Measurements from ENCODE around the gene ADD2.

ADD2 gene

GRCh38 chr2:70806620-70807019, 38.6 kb upstream of the ADD2 start:
- Histone ChIP-seq H4K20me1 (ENCODE audit: control insufficient read depth, insufficient read depth, low read depth, low read length) (no peaks in the 10 kb centered on the region), H3K27ac (ENCODE audit: low read depth, low read length) (no peak overlapping the region), H3K4me2 (ENCODE audit: low read length) (no peak overlapping the region)

DNA sequence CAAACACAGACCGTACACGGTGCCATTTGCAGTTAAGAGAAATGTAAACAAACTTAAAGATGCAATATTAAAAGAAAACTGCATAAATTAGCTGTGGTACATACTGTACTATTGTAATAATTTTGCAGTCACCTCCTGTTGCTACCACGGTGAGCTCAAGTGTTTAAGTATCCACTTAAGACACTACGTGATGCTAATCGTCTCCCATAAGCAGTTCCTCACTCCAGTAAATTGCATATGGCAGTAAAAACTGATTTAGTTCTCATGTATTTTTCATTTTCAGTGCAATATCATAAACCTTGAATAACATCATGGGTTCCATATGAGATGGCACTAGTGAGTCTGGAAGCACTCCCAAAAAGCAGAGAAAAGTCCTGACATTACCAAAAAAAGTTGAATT, 38.0 kb upstream of the ADD2 start:
- H3F3A ChIP-seq (ENCODE audit: control insufficient read depth, insufficient read depth) = no peaks in the 10 kb centered on the region
- no peaks in the 10 kb centered on the region for H3K79me2 ChIP-seq (ENCODE audit: control insufficient read depth, low read length)
- H4K20me1 ChIP-seq (ENCODE audit: control insufficient read depth, insufficient read depth, low read depth, low read length) = no peaks in the 10 kb centered on the region
- no peaks in the 10 kb centered on the region for H3K9me2 ChIP-seq (replicated peaks; ENCODE audit: control insufficient read depth, low read length)
- TF ChIP-seq CTCF (IDR thresholded peaks at IDR 0.05; ENCODE audit: low read depth, low read length, poor library complexity, severe bottlenecking) (no peak), EZH2phosphoT487 (IDR thresholded peaks at IDR 0.05; ENCODE audit: borderline replicate concordance, low read length) (no peak)
- H3K4me3 ChIP-seq (ENCODE audit: low read length) = no peak overlapping the region
- H3K27ac ChIP-seq (ENCODE audit: low read depth, low read length) = no peak overlapping the region
- no peaks in the 10 kb centered on the region for H3K36me3 ChIP-seq (ENCODE audit: control insufficient read depth, low read length)
- no peaks in the 10 kb centered on the region for H3K4me1 ChIP-seq (ENCODE audit: control insufficient read depth, low read length)
- no peak overlapping the region for H3K4me2 ChIP-seq (ENCODE audit: low read length)
- no peaks in the 10 kb centered on the region for H3K27me3 ChIP-seq (ENCODE audit: control insufficient read depth, low read length)
- H3K9me3 ChIP-seq (ENCODE audit: control insufficient read depth, insufficient read depth, low read length) = no peaks in the 10 kb centered on the region

More at GRCh38 chr2:70806620-70807019, 38.6 kb upstream of the ADD2 start:
- H3K9me3 ChIP-seq (ENCODE audit: control insufficient read depth, insufficient read depth, low read length) = no peaks in the 10 kb centered on the region
- H3K36me3 ChIP-seq (ENCODE audit: control insufficient read depth, low read length) = no peaks in the 10 kb centered on the region
- H3K27me3 ChIP-seq (ENCODE audit: control insufficient read depth, low read length) = no peaks in the 10 kb centered on the region
- TF ChIP-seq CTCF (IDR thresholded peaks at IDR 0.05; ENCODE audit: low read depth, low read length, poor library complexity, severe bottlenecking) = no peak
- TF ChIP-seq EZH2phosphoT487 (IDR thresholded peaks at IDR 0.05; ENCODE audit: borderline replicate concordance, low read length) = no peak
- no peaks in the 10 kb centered on the region for H3F3A ChIP-seq (ENCODE audit: control insufficient read depth, insufficient read depth)
- H3K79me2 ChIP-seq (ENCODE audit: control insufficient read depth, low read length) = no peaks in the 10 kb centered on the region
- no peak overlapping the region for H3K4me3 ChIP-seq (ENCODE audit: low read length)
- no peaks in the 10 kb centered on the region for H3K9me2 ChIP-seq (replicated peaks; ENCODE audit: control insufficient read depth, low read length)
- no peaks in the 10 kb centered on the region for H3K4me1 ChIP-seq (ENCODE audit: control insufficient read depth, low read length)

- Histone ChIP-seq H3K36me3 (ENCODE audit: control insufficient read depth, low read length) (no peaks in the 10 kb centered on the region), H3K27ac (ENCODE audit: low read depth, low read length) (no peak overlapping the region), H3K27me3 (ENCODE audit: control insufficient read depth, low read length) (peaks cover 5% of the 10 kb centered on the region; the same call in 1 of the 2 replicates)
Observed at GRCh38 chr2:70801607-70802263, 33.7 kb upstream of the ADD2 start.

More at GRCh38 chr2:70801607-70802263, 33.7 kb upstream of the ADD2 start:
- Histone ChIP-seq H4K20me1 (ENCODE audit: control insufficient read depth, insufficient read depth, low read depth, low read length) (no peaks in the 10 kb centered on the region), H3K4me3 (ENCODE audit: low read length) (no peak overlapping the region), H3K79me2 (ENCODE audit: control insufficient read depth, low read length) (no peaks in the 10 kb centered on the region), H3K4me1 (ENCODE audit: control insufficient read depth, low read length) (no peaks in the 10 kb centered on the region), H3K9me2 (replicated peaks; ENCODE audit: control insufficient read depth, low read length) (no peaks in the 10 kb centered on the region), H3K9me3 (ENCODE audit: control insufficient read depth, insufficient read depth, low read length) (0 out of 2 replicates have a peak, but pooled peaks cover 3% of the 10 kb centered on the region), H3F3A (ENCODE audit: control insufficient read depth, insufficient read depth) (no peaks in the 10 kb centered on the region), H3K4me2 (ENCODE audit: low read length) (no peak overlapping the region)
- TF ChIP-seq CTCF (IDR thresholded peaks at IDR 0.05; ENCODE audit: low read depth, low read length, poor library complexity, severe bottlenecking) (no peak), EZH2phosphoT487 (IDR thresholded peaks at IDR 0.05; ENCODE audit: borderline replicate concordance, low read length) (no peak)

All from DOHH2 (cell line).